HEK293T (cell line): ENCODE results near the gene SPATS2L.

ENCODE experiments used
- CTCF ChIA-PET: fragments of 350-600 bp; formaldehyde crosslinking; extraction: SDS; loops from one replicate; lab custom pipeline; 2021; ENCODE audit warnings: antibody characterized with exemption, inconsistent platforms; lab: Yijun Ruan, JAX
- POLR2A ChIA-PET: fragments of 350-600 bp; formaldehyde crosslinking; extraction: SDS; loops from one replicate; lab custom pipeline; 2020; ENCODE audit warnings: antibody characterized with exemption, inconsistent platforms; lab: Yijun Ruan, JAX
- DNase-seq: peaks from one replicate; pipeline ENCODE4 v3.0.0; 2012; ENCODE audit warnings: mixed read lengths; ENCODE audit errors: extremely low spot score
- ARNT ChIP-seq: fragments of 450-650 bp; IDR thresholded peaks from 2 replicates; pipeline ENCODE4 v1.6.1; 2017; ENCODE audit warnings: mild to moderate bottlenecking
- BHLHE40 ChIP-seq: fragments of 450-650 bp; IDR thresholded peaks from 2 replicates; pipeline ENCODE4 v1.6.1; 2016; ENCODE audit warnings: mild to moderate bottlenecking, moderate library complexity, borderline replicate concordance
- CTBP1 ChIP-seq: fragments of 450-650 bp; IDR thresholded peaks from 2 replicates; pipeline ENCODE4 v1.6.1; 2016; ENCODE audit warnings: borderline replicate concordance
- ELF4 ChIP-seq: fragments of 450-650 bp; IDR thresholded peaks from 2 replicates; pipeline ENCODE4 v1.6.1; 2017; ENCODE audit warnings: antibody characterized with exemption
- FOXA1 ChIP-seq: fragments of 450-650 bp; IDR thresholded peaks from 2 replicates; pipeline ENCODE4 v1.6.1; 2016; ENCODE audit warnings: mild to moderate bottlenecking
- FOXK2 ChIP-seq: fragments of 450-650 bp; IDR thresholded peaks from 2 replicates; pipeline ENCODE4 v1.6.1; 2016; ENCODE audit warnings: mild to moderate bottlenecking
- HDGF ChIP-seq: fragments of 450-650 bp; IDR thresholded peaks from 2 replicates; pipeline ENCODE4 v1.6.1; 2017; ENCODE audit warnings: antibody characterized with exemption, borderline replicate concordance
- L3MBTL2 ChIP-seq: fragments of 450-650 bp; conservative IDR thresholded peaks from 2 replicates; pipeline ENCODE4 v1.6.1; 2016; ENCODE audit warnings: mild to moderate bottlenecking
- LEF1 ChIP-seq: fragments of 450-650 bp; IDR thresholded peaks from 2 replicates; pipeline ENCODE4 v1.6.1; 2017; ENCODE audit warnings: mild to moderate bottlenecking, borderline replicate concordance
- NFRKB ChIP-seq: fragments of 450-650 bp; IDR thresholded peaks from 2 replicates; pipeline ENCODE4 v1.6.1; 2016; ENCODE audit warnings: mild to moderate bottlenecking, moderate library complexity
- SP1 ChIP-seq: fragments of 450-650 bp; IDR thresholded peaks from 2 replicates; pipeline ENCODE4 v1.6.1; 2017
- SUZ12 ChIP-seq: fragments of 450-650 bp; IDR thresholded peaks from 2 replicates; pipeline ENCODE4 v1.6.1; 2016; ENCODE audit warnings: mild to moderate bottlenecking
- TARDBP ChIP-seq: fragments of 450-650 bp; IDR thresholded peaks from 2 replicates; pipeline ENCODE4 v1.6.1; 2016
- ZNF384 ChIP-seq: fragments of 450-650 bp; IDR thresholded peaks from 2 replicates; pipeline ENCODE4 v1.6.1; 2016
- TF ChIP-seq, protein P1 (sequence below): fragments of 450-650 bp; IDR thresholded peaks from 2 replicates; pipeline ENCODE4 v1.6.1; 2016

The SPATS2L gene

DNA sequence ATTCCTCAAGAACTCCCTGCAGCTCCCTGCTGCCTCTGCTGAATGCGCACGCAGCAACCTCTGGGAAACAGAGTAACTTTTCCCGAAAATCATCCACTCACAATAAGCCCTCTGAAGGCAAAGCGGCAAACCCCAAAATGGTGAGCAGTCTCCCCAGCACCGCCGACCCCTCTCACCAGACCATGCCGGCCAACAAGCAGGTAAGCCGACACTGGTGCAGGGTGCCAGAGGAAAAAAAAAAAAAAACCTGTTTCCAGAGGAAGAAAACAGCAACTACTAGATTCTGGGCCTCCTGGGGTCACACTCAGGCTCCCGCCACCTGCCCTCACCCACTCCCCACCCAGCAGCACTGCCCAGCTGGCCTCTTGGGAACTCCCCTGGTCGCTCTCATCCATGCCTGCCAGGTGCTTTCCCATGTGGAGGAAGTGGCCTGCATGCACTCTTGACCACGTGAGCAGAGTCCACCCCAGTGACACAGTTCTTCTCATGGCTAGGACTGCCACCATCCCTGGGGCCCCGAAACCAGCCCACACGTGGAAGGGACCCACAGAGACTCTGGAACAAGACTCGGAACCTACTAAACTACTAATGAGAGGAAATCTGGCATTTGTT is 166.5 kb downstream of the SPATS2L start:
- CTCF ChIA-PET = interaction anchor here (1.0 to 1.2 kb wide), 2 partner anchors 9 to 11 kb away, joined by 3 to 7 read pairs; no protein-coding TSS in a partner anchor
- no peak for TF ChIP-seq CTBP1
- TF ChIP-seq TARDBP = no peak
- TF ChIP-seq SUZ12 = no peak
- DNase-seq = no peak
- POLR2A ChIA-PET = no interaction called here

DNA sequence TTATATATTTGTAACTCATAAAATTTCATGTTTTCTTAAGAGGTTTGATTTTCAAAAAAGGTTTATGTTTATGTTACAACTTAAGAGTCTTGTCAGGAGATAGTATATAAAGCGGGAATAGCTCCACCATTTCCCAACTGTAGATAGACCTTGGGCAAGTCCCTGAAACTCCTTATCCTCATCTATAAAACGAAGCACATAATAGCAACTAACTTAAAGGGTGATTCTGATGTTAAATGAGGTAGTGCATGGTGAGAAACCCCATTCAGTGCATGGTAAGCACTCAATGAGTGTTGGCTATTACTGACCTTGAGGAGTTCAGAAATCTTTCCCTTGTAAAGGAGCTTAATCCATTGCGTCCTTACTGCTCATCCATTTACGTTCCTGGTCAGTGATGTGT is 169.3 kb downstream of the SPATS2L start:
- ChIA-PET CTCF (no interaction called here), POLR2A (no interaction called here)
- no peak for TF ChIP-seq FOXK2
- TF ChIP-seq SUZ12 = no peak
- no peak for TF ChIP-seq HDGF
- TF ChIP-seq TARDBP = no peak
- no peak for TF ChIP-seq CTBP1
- TF ChIP-seq NFRKB = no peak
- no peak for TF ChIP-seq ARNT
- TF ChIP-seq SP1 = no peak
- TF ChIP-seq ZNF384 = no peak
- TF ChIP-seq, protein P1, sequence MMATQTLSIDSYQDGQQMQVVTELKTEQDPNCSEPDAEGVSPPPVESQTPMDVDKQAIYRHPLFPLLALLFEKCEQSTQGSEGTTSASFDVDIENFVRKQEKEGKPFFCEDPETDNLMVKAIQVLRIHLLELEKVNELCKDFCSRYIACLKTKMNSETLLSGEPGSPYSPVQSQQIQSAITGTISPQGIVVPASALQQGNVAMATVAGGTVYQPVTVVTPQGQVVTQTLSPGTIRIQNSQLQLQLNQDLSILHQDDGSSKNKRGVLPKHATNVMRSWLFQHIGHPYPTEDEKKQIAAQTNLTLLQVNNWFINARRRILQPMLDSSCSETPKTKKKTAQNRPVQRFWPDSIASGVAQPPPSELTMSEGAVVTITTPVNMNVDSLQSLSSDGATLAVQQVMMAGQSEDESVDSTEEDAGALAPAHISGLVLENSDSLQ = no peak
- no peak for TF ChIP-seq ELF4
- TF ChIP-seq L3MBTL2 = no peak
- TF ChIP-seq FOXA1 = no peak
- no peak for DNase-seq

DNA sequence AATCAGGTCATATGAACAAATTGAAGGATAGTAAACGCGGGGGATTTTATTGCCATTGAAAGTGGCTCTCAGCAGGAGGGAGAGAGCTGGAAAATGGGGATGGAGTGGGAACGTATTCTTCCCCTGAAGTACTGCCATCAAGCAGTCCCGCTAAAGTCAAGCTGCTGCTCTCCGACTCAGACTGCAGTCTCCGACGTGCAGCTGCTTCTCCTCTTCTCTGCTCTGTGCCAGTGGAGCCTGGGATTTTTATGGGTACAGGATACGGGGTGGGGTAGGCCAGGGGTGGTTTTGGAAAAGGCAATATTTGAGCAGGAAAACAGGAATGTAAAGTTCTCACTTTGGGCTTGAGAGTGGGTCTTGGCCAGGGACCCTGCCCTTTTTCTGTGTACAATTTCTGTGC is 170.3 kb downstream of the SPATS2L start:
- no peak for DNase-seq
- TF ChIP-seq HDGF = no peak
- no peak for TF ChIP-seq ELF4
- TF ChIP-seq FOXA1 = no peak
- no peak for TF ChIP-seq LEF1
- no peak for TF ChIP-seq L3MBTL2
- no peak for TF ChIP-seq NFRKB
- TF ChIP-seq, protein P1 = no peak
- no peak for TF ChIP-seq TARDBP
- no peak for TF ChIP-seq SUZ12
- TF ChIP-seq SP1 = no peak
- ChIA-PET POLR2A (no interaction called here), CTCF (no interaction called here)

DNA sequence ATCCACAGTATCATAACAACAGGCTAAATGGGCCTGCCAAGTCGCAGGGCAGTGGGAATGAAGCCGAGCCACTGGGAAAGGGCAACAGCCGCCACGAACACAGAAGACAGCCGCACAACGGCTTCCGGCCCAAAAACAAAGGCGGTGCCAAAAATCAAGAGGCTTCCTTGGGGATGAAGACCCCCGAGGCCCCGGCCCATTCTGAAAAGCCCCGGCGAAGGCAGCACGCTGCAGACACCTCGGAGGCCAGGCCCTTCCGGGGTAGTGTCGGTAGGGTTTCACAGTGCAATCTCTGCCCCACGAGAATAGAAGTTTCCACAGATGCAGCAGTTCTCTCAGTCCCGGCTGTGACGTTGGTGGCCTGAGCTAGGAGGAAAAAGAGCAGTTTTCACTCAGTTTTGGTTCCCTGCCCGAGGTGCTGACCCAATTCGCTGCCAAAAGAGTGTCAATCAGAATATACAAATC is 171.2 kb downstream of the SPATS2L start:
- ChIA-PET CTCF (no interaction called here), POLR2A (no interaction called here)
- DNase-seq = no peak
- TF ChIP-seq FOXK2 (no peak), SP1 (no peak), ZNF384 (no peak), L3MBTL2 (no peak), ELF4 (no peak)

DNA sequence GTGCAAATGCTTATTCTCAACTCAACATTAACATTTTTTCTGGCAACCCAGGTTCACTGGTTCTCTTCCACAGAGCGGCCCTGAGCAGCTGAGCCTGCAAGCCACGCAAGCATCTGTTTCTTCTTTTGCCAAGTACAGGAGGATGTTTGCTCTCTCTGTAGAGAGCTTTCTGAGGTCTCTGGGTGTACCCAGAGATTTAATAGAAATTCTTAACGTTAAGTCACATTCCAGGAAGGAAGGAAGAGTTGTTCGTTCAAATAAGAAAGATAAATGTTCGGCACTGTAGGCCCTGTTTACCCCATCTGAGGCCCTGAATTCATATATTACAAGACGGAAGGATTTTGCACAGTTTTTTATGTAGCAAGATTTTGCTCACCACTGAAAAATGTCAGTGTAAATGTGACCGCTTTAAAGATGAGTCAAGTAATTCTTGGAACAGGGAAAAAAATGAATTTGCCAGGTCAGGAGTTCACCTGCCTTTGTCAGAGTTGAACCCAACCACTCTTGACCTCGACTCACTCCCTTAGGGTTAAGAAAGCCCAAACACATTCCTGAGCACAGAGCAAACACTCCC is 173.3 kb downstream of the SPATS2L start:
- POLR2A ChIA-PET = no interaction called here
- CTCF ChIA-PET = interaction anchor here (1.1 kb wide), 1 partner anchor 500 kb away, joined by 3 read pairs; no protein-coding TSS in a partner anchor
- DNase-seq = no peak
- TF ChIP-seq CTBP1 = no peak
- no peak for TF ChIP-seq SP1
- TF ChIP-seq, protein P1 = no peak
- no peak for TF ChIP-seq BHLHE40
- no peak for TF ChIP-seq FOXK2
- no peak for TF ChIP-seq TARDBP
- TF ChIP-seq ARNT = no peak
- no peak for TF ChIP-seq L3MBTL2
- no peak for TF ChIP-seq ELF4
- no peak for TF ChIP-seq FOXA1

DNA sequence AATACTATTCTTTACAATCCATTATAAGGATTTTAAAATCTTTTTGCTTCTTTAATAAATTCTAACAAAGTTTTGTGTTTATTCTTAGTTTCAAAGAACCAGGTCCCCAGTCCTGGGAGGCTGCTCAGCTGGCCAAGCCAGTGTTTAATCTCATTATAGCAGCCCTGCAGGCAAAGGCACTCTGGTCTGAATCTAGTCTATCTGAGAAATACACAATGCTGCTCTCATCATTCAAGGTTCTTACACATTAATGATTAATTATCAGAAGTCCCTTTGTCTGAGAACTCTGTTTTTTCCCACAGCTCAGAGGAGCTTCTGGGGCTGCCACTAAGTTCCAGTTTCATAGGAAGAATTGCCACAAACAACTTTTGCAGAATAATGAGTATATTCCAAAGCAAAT is 175.7 kb downstream of the SPATS2L start:
- POLR2A ChIA-PET = no interaction called here
- TF ChIP-seq ARNT = no peak
- no peak for TF ChIP-seq LEF1
- TF ChIP-seq L3MBTL2 = no peak
- TF ChIP-seq HDGF = no peak
- TF ChIP-seq SUZ12 = no peak
- TF ChIP-seq, protein P1 = no peak
- no peak for TF ChIP-seq CTBP1
- CTCF ChIA-PET = interaction anchor here (0.7 to 2.5 kb wide), 9 partner anchors 10 to 509 kb away, joined by 3 to 11 read pairs (median 4); no protein-coding TSS in a partner anchor
- no peak for DNase-seq
